HEK293T (cell line): ENCODE measurements around the gene ZNF26.

ENCODE experiments used
- ARNT ChIP-seq: fragments of 450-650 bp; IDR thresholded peaks from 2 replicates; pipeline ENCODE4 v1.6.1; 2017; ENCODE audit warnings: mild to moderate bottlenecking
- BHLHE40 ChIP-seq: fragments of 450-650 bp; IDR thresholded peaks from 2 replicates; pipeline ENCODE4 v1.6.1; 2016; ENCODE audit warnings: mild to moderate bottlenecking, moderate library complexity, borderline replicate concordance
- CTBP1 ChIP-seq: fragments of 450-650 bp; IDR thresholded peaks from 2 replicates; pipeline ENCODE4 v1.6.1; 2016; ENCODE audit warnings: borderline replicate concordance
- FOXA1 ChIP-seq: fragments of 450-650 bp; IDR thresholded peaks from 2 replicates; pipeline ENCODE4 v1.6.1; 2016; ENCODE audit warnings: mild to moderate bottlenecking
- FOXK2 ChIP-seq: fragments of 450-650 bp; IDR thresholded peaks from 2 replicates; pipeline ENCODE4 v1.6.1; 2016; ENCODE audit warnings: mild to moderate bottlenecking
- FOXM1 ChIP-seq: fragments of 450-650 bp; IDR thresholded peaks from 2 replicates; pipeline ENCODE4 v1.6.1; 2017; ENCODE audit warnings: mild to moderate bottlenecking, borderline replicate concordance
- L3MBTL2 ChIP-seq: fragments of 450-650 bp; conservative IDR thresholded peaks from 2 replicates; pipeline ENCODE4 v1.6.1; 2016; ENCODE audit warnings: mild to moderate bottlenecking
- LEF1 ChIP-seq: fragments of 450-650 bp; IDR thresholded peaks from 2 replicates; pipeline ENCODE4 v1.6.1; 2017; ENCODE audit warnings: mild to moderate bottlenecking, borderline replicate concordance
- NFRKB ChIP-seq: fragments of 450-650 bp; IDR thresholded peaks from 2 replicates; pipeline ENCODE4 v1.6.1; 2016; ENCODE audit warnings: mild to moderate bottlenecking, moderate library complexity
- SP1 ChIP-seq: fragments of 450-650 bp; IDR thresholded peaks from 2 replicates; pipeline ENCODE4 v1.6.1; 2017
- SUZ12 ChIP-seq: fragments of 450-650 bp; IDR thresholded peaks from 2 replicates; pipeline ENCODE4 v1.6.1; 2016; ENCODE audit warnings: mild to moderate bottlenecking
- TARDBP ChIP-seq: fragments of 450-650 bp; IDR thresholded peaks from 2 replicates; pipeline ENCODE4 v1.6.1; 2016
- TF ChIP-seq, protein P1 (sequence below): fragments of 450-650 bp; IDR thresholded peaks from 2 replicates; pipeline ENCODE4 v1.6.1; 2016

DNA sequence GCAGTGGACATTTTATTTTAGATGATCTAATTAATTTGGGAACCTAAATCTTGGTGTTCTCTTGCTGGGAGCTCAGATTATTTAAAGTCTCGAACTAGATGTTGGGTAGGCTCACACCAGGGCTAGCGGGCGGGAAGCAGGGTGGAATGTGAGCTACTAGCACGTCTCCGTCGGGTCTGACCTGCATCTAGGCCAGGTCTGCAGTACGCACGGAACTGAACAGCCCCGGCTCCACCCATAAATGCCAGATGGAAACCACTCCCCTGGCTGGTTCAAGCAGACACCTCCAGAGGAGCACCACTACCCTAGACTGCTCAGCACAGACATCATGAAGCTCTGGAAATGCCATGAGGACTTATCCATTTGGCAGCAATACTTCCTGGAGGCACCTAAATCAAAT is 40.4 kb upstream of the ZNF26 start:
- TF ChIP-seq L3MBTL2 (no peak), NFRKB (no peak), TARDBP (no peak), FOXM1 (no peak), SP1 (no peak), SUZ12 (no peak), FOXA1 (no peak), FOXK2 (no peak), CTBP1 (no peak), ARNT (no peak), LEF1 (no peak), BHLHE40 (no peak)
- TF ChIP-seq, protein P1, sequence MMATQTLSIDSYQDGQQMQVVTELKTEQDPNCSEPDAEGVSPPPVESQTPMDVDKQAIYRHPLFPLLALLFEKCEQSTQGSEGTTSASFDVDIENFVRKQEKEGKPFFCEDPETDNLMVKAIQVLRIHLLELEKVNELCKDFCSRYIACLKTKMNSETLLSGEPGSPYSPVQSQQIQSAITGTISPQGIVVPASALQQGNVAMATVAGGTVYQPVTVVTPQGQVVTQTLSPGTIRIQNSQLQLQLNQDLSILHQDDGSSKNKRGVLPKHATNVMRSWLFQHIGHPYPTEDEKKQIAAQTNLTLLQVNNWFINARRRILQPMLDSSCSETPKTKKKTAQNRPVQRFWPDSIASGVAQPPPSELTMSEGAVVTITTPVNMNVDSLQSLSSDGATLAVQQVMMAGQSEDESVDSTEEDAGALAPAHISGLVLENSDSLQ, result no peak
